HEK293 (cell line): ENCODE data around the gene PARP2.

Experiments used
- KLF10 ChIP-seq: fragments of 450-650 bp; IDR thresholded peaks from 2 replicates; pipeline ENCODE4 v1.5.1; 2018; ENCODE audit warnings: missing biosample characterization, mild to moderate bottlenecking, missing genetic modification characterization
- KLF7 ChIP-seq: fragments of 450-650 bp; formaldehyde crosslinking; IDR thresholded peaks from 2 replicates; pipeline ENCODE4 v1.5.1; 2016; ENCODE audit warnings: missing biosample characterization, missing genetic modification characterization, borderline replicate concordance

- TF ChIP-seq KLF7 (tag by site-specific recombination) = no peak
- TF ChIP-seq KLF10 (tag by site-specific recombination) = no peak
Observed at GRCh38 chr14:20383636-20384035, 40.2 kb downstream of the PARP2 start.
